ENCODE results near the gene TLE6.
A peak's percentile ranks its signal among the peaks of the same experiment; 100 is the strongest.
"Not testable (repeated sequence)": the region's sequence is repeated elsewhere in the genome, so short reads cannot be mapped to it uniquely, and the experiment has no call there.

Gene TLE6

DNA sequence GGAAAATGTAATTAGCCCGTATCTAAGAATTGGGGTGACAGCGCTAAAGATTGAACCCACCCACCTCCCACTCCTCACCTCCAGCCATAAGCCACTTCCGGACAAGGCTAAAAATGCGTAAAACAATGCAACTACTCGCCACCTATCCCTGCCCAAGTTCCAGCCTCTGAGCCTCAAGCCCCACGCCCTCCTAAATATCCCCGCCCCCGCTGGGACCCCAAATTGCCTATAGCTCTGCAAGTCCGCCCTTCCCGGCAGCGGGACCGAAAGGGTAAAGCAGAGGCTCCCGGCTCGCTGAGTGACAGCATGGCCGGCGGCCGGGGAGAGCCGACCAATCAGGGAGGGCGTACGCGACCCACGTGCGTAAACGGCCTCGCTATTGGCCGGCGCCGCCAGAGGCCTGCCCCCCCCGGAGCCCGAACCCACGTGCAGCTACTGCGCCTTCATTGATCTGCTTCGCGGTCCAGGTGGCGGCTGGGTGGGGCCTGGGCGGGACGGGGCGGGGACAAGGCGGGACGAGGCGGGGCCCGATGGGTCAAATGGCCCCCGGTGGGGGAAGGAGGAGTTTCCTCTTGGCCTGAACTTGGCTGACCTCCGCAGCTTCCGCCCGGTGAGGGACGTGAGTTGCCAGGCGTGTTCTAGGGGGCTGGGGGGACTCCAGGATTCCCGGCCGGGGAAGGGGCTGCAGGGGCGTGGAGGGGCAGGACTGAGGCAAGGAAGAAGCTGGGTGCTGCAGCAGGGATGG is at the start of gene TLE6:
TSS of gene TLE6 (plus strand) at position 564 of the 745 bp plus-strand sequence. CDS start 670 bp downstream, outside the sequence.
- TF ChIP-seq, protein P1, sequence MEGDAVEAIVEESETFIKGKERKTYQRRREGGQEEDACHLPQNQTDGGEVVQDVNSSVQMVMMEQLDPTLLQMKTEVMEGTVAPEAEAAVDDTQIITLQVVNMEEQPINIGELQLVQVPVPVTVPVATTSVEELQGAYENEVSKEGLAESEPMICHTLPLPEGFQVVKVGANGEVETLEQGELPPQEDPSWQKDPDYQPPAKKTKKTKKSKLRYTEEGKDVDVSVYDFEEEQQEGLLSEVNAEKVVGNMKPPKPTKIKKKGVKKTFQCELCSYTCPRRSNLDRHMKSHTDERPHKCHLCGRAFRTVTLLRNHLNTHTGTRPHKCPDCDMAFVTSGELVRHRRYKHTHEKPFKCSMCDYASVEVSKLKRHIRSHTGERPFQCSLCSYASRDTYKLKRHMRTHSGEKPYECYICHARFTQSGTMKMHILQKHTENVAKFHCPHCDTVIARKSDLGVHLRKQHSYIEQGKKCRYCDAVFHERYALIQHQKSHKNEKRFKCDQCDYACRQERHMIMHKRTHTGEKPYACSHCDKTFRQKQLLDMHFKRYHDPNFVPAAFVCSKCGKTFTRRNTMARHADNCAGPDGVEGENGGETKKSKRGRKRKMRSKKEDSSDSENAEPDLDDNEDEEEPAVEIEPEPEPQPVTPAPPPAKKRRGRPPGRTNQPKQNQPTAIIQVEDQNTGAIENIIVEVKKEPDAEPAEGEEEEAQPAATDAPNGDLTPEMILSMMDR (IDR thresholded peaks at IDR 0.05; ENCODE audit: low read depth, low read length, missing control alignments), result no peak
- peak within 1 kb of the TSS; percentile 49 for H3K4me3 ChIP-seq (ENCODE audit: low read depth, low read length)
- DNase-seq (ENCODE audit: low read depth), result peak; percentile 88

DNA sequence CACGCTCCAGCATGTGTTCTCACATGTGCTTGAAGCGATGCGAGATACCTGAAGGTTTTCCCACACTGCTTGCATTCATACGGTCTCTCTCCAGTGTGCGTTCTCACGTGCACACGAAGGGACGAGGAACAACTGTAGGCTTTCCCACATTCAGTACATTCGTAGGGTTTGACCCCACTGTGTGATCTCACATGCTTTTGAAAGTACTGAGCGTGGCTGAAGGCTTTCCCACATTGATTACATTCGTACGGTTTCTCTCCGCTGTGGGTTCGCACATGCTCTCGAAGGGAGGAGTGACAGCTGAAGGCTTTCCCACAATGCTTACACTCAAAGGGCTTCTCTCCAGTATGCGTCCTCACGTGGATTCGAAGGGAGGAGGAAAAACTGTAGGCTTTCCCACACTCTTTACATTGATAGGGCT is 43.9 kb upstream of the TLE6 start:
- no peak for DNase-seq (ENCODE audit: low read depth)
- no peak overlapping the region for H3K4me3 ChIP-seq (ENCODE audit: low read depth, low read length)
- TF ChIP-seq, protein P1 (IDR thresholded peaks at IDR 0.05; ENCODE audit: low read depth, low read length, missing control alignments), result no peak

DNA sequence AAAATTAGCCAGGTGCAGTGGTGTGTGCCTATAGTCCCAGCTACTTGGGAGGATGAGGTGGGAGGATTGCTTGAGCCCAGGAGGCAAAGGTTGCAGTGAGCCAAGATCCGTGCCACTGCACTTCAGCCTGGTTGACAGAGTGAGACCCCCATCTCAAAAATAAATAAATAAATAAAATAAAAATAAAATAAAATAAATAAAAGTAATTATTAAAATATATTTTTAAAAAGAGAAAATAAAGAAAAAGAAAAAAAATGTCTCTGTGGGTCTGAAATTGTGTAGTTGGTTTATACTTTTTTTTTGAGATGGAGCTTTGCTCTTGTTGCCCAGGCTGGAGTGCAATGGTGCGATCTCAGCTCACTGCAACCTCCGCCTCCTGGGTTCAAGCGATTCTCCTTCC is 41.5 kb upstream of the TLE6 start:
- DNase-seq (ENCODE audit: low read depth); H3K4me3 ChIP-seq (ENCODE audit: low read depth, low read length): not testable (repeated sequence)

DNA sequence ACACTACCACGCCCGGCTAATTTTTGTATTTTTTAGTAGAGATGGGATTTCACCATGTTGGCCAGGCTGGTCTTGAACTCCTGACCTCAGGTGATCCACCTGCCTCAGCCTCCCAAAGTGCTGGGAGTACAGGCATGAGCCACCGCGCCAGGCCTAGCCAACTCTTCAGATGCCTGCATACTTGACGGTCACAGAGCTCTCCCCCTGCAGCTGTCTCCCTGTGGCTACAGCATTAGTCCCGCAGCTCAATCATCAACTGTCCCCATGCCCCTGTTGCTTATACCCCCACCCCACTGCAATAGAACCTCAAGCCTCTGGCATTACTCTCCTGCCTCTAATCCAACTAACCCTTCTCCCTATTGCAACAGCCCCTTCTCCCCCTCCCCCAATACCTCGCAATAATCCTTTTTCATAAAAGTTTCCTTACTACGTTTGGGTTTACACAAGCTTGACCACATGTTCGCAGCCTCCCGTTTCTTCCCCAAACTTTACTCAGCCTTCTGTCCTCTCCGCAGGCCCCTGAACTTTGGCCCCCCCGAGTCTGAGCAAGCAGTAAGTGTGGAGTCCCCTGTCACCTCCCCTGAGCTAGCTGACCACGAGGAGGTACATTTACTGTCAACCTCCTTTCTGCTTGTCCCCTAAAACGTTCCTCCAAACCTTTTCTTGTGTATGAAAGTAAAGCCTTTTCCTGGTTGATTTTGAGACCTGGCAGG is 34.3 kb upstream of the TLE6 start:
- TF ChIP-seq, protein P1 (IDR thresholded peaks at IDR 0.05; ENCODE audit: low read depth, low read length, missing control alignments), result no peak
- no peak for DNase-seq (ENCODE audit: low read depth)
- H3K4me3 ChIP-seq (ENCODE audit: low read depth, low read length), result no peak overlapping the region

DNA sequence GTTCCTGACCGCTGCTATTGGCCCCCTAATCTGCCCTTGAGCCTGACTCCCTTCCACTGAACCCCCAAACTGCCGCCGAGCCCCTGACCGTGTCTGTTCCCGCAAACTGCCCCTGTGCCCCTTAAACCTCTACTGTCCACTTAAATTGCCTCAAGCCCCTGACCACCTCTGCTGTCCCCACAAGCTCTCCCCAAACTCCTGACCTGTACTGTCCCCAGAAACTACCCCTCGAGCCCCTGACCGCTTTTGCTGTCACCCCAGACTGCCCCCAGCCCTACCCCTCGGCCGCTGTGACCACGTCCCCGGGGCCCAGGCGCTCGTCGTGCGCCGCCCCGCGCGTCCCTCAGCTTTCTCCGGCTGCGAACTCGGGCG is 33.0 kb upstream of the TLE6 start:
- H3K4me3 ChIP-seq (ENCODE audit: low read depth, low read length), result peak overlapping the region; percentile 79
- DNase-seq (ENCODE audit: low read depth), result no peak
- TF ChIP-seq, protein P1 (IDR thresholded peaks at IDR 0.05; ENCODE audit: low read depth, low read length, missing control alignments), result no peak

DNA sequence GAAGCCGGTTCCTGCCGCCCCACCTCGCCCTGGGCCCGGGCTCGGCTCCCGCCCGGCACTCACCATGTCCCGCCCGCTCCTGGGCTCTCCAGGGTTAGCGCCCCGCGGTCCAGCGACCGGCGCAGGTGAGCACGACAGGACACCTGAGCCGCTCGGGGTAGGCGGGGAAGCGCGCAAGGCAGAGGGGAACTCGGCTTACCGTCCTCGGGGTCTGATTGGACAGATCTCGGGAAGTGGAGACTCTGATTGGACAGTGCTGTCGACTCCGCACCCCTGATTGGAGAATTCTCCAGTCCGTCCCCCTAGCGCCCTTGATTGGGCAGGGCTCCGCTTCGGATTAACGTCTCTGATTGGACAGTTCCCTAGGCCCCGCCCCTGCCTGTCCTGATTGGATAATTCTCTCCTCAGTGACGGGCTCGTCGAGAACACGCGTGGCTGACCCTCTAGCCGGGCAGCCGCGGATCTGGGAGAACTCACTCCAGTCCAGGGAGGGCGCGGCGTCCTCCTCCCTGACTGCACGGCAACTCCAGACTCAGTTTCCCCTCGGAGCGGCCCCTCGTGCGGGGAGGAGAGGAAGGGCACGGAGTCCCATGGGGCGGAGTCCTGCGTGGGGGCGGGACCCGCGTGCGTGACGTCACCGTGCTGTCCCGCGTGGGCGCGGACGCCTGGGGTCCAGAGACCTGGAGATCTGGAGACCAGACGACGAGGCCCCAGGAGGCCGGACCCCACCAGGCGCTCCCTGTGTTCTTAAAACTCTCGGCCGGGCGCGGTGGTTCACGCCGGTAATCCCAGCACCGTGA is 32.4 kb upstream of the TLE6 start, which contains the start of gene ZNF77:
TSS of gene ZNF77 (minus strand) at position 197 of the 800 bp plus-strand sequence. CDS start at position 66, 131 bp downstream.
- TF ChIP-seq, protein P1 (IDR thresholded peaks at IDR 0.05; ENCODE audit: low read depth, low read length, missing control alignments), result no peak
- DNase-seq (ENCODE audit: low read depth), result peak; percentile 99
- peak within 1 kb of the TSS; percentile 79 for H3K4me3 ChIP-seq (ENCODE audit: low read depth, low read length)

Measured in GM12864 (cell line).